HEK293 (cell line): ENCODE data around the gene SLC38A10.

Source experiments
- ATF2 ChIP-seq: fragments of 450-650 bp; formaldehyde crosslinking; IDR thresholded peaks from 2 replicates; pipeline ENCODE4 v1.5.1; 2016; ENCODE audit warnings: missing biosample characterization, missing genetic modification characterization, low read depth
- CTCF ChIP-seq: fragments of 450-650 bp; formaldehyde crosslinking; IDR thresholded peaks from 2 replicates; pipeline ENCODE4 v1.5.1; 2016; ENCODE audit warnings: missing biosample characterization, missing genetic modification characterization
- REST ChIP-seq: fragments of 450-650 bp; formaldehyde crosslinking; IDR thresholded peaks from 2 replicates; pipeline ENCODE4 v1.5.1; 2016; ENCODE audit warnings: missing biosample characterization, missing genetic modification characterization
- ZBTB11 ChIP-seq: fragments of 450-650 bp; formaldehyde crosslinking; conservative IDR thresholded peaks from 2 replicates; pipeline ENCODE4 v1.5.1; 2016; ENCODE audit warnings: low read depth, missing biosample characterization, missing genetic modification characterization
- ZNF37A ChIP-seq: fragments of 450-650 bp; IDR thresholded peaks from 2 replicates; pipeline ENCODE4 v1.5.1; 2018; ENCODE audit warnings: missing biosample characterization, missing genetic modification characterization
- ZNF76 ChIP-seq: fragments of 450-650 bp; formaldehyde crosslinking; IDR thresholded peaks from 2 replicates; pipeline ENCODE4; 2016; ENCODE audit warnings: low read depth, missing biosample characterization, missing genetic modification characterization, borderline replicate concordance

- no peak for TF ChIP-seq REST (tag by site-specific recombination)
- TF ChIP-seq CTCF (tag by site-specific recombination), result no peak
- no peak for TF ChIP-seq ZBTB11 (tag by site-specific recombination)
- no peak for TF ChIP-seq ATF2 (tag by site-specific recombination)
- TF ChIP-seq ZNF37A (tag by site-specific recombination), result no peak
- no peak for TF ChIP-seq ZNF76 (tag by site-specific recombination)
These were observed 34.9 kb downstream of the SLC38A10 start for GRCh38 chr17:81260171-81260570.
